ENCODE data around the gene CD200R1L. TPM values are rescaled to one million over a fixed set of nuclear protein-coding genes. Genes with fewer than 3 reads are reported as not detected.

The CD200R1L gene
- total and polyA plus RNA-seq, 9 of the 15 experiments (the other 6 are each of a cell fraction or from before 2014, with no cell fraction given) = not detected

GRCh38 chr3:112813016-112813415 is 33.6 kb downstream of the CD200R1L start:
- in situ Hi-C loops (cut with MboI) (no loop called here), intact Hi-C loops (cut with micrococcal nuclease) (loop anchor here (2.0 to 5.0 kb wide), 4 partner anchors 78 to 231 kb away; partner anchors contain the start of gene CD200R1)
- H3K9me1 ChIP-seq (ENCODE audit: control insufficient read depth, insufficient read depth, low read length) = no peaks in the 10 kb centered on the region
- peak overlapping the region; percentile 21; the same call in 1 of the 2 replicates for H3K4me2 ChIP-seq (ENCODE audit: insufficient read depth, low read length)
- ATAC-seq (peak; percentile 75), DNase-seq (ENCODE audit: extremely low read depth in 1 of 4, low spot score in 3 of 4) (peak in 2 of 4 experiments; percentile 13 to 17), FAIRE-seq (no peak)
- no peak overlapping the region; the same call in 2 of the 3 replicates for H3K27ac ChIP-seq (ENCODE audit: extremely low read depth, low read depth, low read length)
- H3K4me3 ChIP-seq = no peak overlapping the region
- H3K9me3 ChIP-seq (replicated peaks; ENCODE audit: control insufficient read depth, insufficient read depth, low read depth, low read length) = no peaks in the 10 kb centered on the region
- H2AFZ ChIP-seq (ENCODE audit: low read depth, low read length) = peak overlapping the region; percentile 14; the same call in 1 of the 2 replicates
- H3K9ac ChIP-seq (ENCODE audit: insufficient read depth in 1 of 2, low read depth in 2 of 2, low read length in 2 of 2) = no peak overlapping the region
- 12% methylated on average over 2 of the region's 2 CpGs for WGBS (ENCODE audit: insufficient coverage, low coverage, missing lambda C conversion rate)
- CTCF ChIA-PET (ENCODE audit: low intra/inter-chr PET ratio) = no interaction called here
- no TSS peak for BruUV-seq (replicated peaks)
- H3K36me3 ChIP-seq (ENCODE audit: control insufficient read depth, insufficient read depth, low read length) = no peaks in the 10 kb centered on the region
- POLR2A ChIA-PET = no interaction called here
- H3K27me3 ChIP-seq (ENCODE audit: control insufficient read depth in 2 of 2, insufficient read depth in 2 of 2, low read length in 2 of 2) = no peaks in the 10 kb centered on the region
- H4K20me1 ChIP-seq (replicated peaks; ENCODE audit: control insufficient read depth, insufficient read depth, low read length) = no peaks in the 10 kb centered on the region
- H3K4me1 ChIP-seq (replicated peaks in 1 of 2; ENCODE audit: control insufficient read depth in 2 of 2, insufficient read depth in 2 of 2, low read length in 2 of 2) = peaks cover 4 to 27% of the 10 kb centered on the region in 2 experiments
- H3K79me2 ChIP-seq (ENCODE audit: control insufficient read depth, insufficient read depth, low read length) = no peaks in the 10 kb centered on the region
- TF ChIP-seq NR2F6 (CRISPR knock-in tag; IDR thresholded peaks at IDR 0.05) = no peak
- TF ChIP-seq BACH1 (tag; IDR thresholded peaks at IDR 0.05) = no peak
- TF ChIP-seq NCOA6 (IDR thresholded peaks at IDR 0.05) = no peak
- no peak for TF ChIP-seq ZFPM2 (CRISPR knock-in tag; IDR thresholded peaks at IDR 0.05)
- no peak for TF ChIP-seq HMGN3 (IDR thresholded peaks at IDR 0.05; ENCODE audit: borderline replicate concordance, extremely low read depth, insufficient read length, low read depth, low read length)
- no peak for TF ChIP-seq ZSCAN29 (IDR thresholded peaks at IDR 0.05)
- TF ChIP-seq ILK (tag; IDR thresholded peaks at IDR 0.05; ENCODE audit: borderline replicate concordance, low read depth) = no peak
- TF ChIP-seq USF1 (CRISPR knock-in tag; IDR thresholded peaks at IDR 0.05) = no peak
- TF ChIP-seq POLR2G (IDR thresholded peaks at IDR 0.05; ENCODE audit: low read depth, low read length) = no peak
- no peak for TF ChIP-seq ZNF121 (CRISPR knock-in tag; conservative IDR thresholded peaks at IDR 0.05)
- TF ChIP-seq RBBP5 (IDR thresholded peaks at IDR 0.05; ENCODE audit: borderline replicate concordance, insufficient read depth, low read length, poor library complexity, severe bottlenecking) = no peak
- TF ChIP-seq NR2C1 (IDR thresholded peaks at IDR 0.05) = no peak
- 0 out of 2 replicates have a peak, but pooled peaks have one; percentile 42 for TF ChIP-seq NR2C1 (tag; IDR thresholded peaks at IDR 0.05)
- TF ChIP-seq CHAMP1 (IDR thresholded peaks at IDR 0.05) = no peak
- TF ChIP-seq DIDO1 (tag; IDR thresholded peaks at IDR 0.05; ENCODE audit: low read depth) = no peak
- TF ChIP-seq CTCFL (IDR thresholded peaks at IDR 0.05; ENCODE audit: borderline replicate concordance, insufficient read depth, low read depth, low read length, poor library complexity, severe bottlenecking) = no peak
